Measurements from ENCODE around the gene MRPL4. TPM values are rescaled to one million over a fixed set of nuclear protein-coding genes. Genes with fewer than 3 reads are reported as not detected.
A peak's percentile ranks its signal among the peaks of the same experiment; 100 is the strongest.

MRPL4 gene
- total and polyA plus RNA-seq, 2 of the 13 experiments (the other 11 are each of a cell fraction or from before 2014, with no cell fraction given): 40.6 to 42.5 TPM

- TF ChIP-seq ZNF557 (CRISPR knock-in tag; IDR thresholded peaks at IDR 0.05) (peak; percentile 44; the same call in 1 of the 2 replicates), ZNF589 (CRISPR knock-in tag; conservative IDR thresholded peaks at IDR 0.05) (no peak), LRRFIP1 (CRISPR knock-in tag; conservative IDR thresholded peaks at IDR 0.05) (no peak), ZNF710 (CRISPR knock-in tag; IDR thresholded peaks at IDR 0.05; ENCODE audit: borderline replicate concordance) (no peak), GTF2F1 (IDR thresholded peaks at IDR 0.05; ENCODE audit: low read length) (no peak), TFDP1 (CRISPR knock-in tag; IDR thresholded peaks at IDR 0.05; ENCODE audit: borderline replicate concordance) (peak; percentile 81; the same call in 1 of the 2 replicates), ZFP36L2 (CRISPR knock-in tag; IDR thresholded peaks at IDR 0.05) (no peak), ZBTB49 (CRISPR knock-in tag; IDR thresholded peaks at IDR 0.05; ENCODE audit: borderline replicate concordance) (no peak), ZNF512B (CRISPR knock-in tag; IDR thresholded peaks at IDR 0.05; ENCODE audit: borderline replicate concordance) (no peak), ZNF792 (CRISPR knock-in tag; IDR thresholded peaks at IDR 0.05) (no peak), ZNF577 (CRISPR knock-in tag; IDR thresholded peaks at IDR 0.05; ENCODE audit: borderline replicate concordance, low read depth) (no peak), ZNF138 (CRISPR knock-in tag; IDR thresholded peaks at IDR 0.05; ENCODE audit: low read depth) (no peak), AGO2 (optimal IDR thresholded peaks at IDR 0.05; ENCODE audit: low read depth, low read length) (no peak), SOX13 (IDR thresholded peaks at IDR 0.05) (no peak), SOX13 (CRISPR knock-in tag; conservative IDR thresholded peaks at IDR 0.05 in 1 of 2, IDR thresholded peaks at IDR 0.05 in 1 of 2) (0 out of 4 replicates have a peak, but pooled peaks of 1 of the 2 experiments have one; percentile 5)
Measured at GRCh38 chr19:10206226-10206885, 45.7 kb upstream of the MRPL4 start (continued).

All from HepG2 (cell line).